ENCODE results near the gene TMEM53.

TMEM53 gene

DNA sequence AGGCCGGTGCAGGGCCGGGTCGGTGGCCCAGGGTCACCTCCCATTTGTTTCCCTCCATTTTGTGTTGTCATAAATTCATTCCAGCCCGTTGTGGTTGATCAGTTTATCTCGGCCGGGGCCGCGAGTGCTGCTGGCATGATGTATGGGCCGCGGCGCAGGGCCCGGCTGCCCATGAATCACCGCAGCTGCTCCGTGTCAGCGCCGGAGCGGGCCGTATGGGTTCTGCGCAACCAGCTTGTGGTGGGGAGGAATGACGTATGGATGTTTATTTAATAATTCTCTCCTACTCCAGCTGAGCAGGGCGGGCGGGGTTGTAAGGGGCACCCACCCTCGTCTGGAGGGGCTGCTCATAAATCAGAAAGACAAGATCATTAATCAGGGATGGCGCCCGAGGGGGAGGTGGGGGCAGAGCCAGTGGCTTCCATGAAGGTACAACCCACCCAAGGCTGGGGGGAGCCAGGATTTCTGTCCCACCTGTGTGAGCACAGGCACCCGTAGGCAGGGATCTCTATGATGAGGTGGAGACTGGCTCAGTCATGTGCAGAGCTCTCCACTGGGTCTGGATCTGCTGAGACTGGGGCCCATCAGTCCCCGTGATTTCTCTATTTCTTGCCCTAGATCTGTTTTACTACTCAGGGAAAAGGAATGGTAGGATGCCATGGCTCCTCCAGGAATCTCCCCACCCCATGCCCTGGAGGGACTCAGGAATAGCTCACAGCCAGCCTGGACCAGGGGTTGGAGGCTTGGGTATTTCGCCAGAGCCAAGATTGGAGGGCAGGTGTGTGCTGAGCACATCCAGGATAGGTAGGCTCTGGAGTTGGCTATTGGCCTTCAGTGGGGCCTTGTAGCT, 27.8 kb downstream of the TMEM53 start:
- no peak for DNase-seq

DNA sequence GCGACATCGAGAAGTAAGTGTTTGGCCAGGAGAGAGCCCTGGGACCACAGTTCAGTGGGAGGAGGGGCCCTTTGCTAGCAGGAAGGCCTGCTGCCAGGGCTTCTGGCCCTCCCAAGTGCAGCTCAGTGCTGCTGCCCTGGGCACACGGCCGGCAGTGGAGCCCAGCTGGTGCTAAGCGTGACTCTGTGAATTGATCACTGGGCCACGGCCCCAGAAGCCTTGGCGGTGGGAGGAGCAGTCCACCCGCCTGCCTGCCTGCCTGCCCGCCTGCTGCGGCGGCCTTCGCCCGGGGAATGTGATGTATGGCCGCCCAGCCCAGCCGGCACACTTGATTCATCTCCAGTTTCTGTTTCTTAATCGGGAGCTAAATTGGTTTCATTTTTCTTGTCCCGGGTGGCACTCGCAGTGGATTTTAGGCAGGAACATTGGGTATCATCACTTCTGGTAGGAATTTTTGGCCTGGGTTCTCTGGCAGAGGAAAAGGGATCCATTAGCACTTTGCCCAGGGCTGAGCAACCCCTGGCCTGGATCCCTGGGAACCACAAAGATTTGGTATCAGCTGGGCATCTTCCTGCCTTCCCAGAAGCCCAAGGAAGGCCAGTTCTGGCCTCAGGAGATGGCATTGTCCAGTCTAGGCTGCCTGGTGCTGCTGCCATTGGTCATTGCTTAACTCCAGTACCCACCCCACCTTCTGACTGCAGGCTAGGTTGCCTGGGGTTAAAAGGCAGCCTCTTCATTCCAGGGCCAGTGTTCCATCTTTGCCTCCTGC, 28.6 kb downstream of the TMEM53 start:
- no peak for DNase-seq

DNA sequence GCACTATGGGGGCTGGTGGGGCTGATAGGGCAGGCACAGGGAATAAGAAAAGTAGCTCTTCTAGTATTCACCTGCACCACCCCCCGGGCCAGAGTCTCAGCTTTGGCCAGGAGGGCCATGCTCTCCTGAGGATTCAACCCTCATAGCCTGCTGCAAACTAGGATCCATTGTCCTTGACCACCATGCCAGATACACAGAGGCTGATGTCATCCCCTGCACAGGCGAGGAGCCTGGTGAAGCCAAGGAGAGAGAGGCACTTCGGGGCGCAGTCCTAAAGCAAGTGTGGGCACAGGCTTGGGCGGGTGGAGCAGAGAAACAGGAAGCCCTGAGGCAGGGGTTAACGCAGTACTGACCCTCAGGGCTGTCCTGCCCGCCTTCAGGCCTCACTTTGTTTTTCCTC, 29.5 kb downstream of the TMEM53 start:
- no peak for DNase-seq

DNA sequence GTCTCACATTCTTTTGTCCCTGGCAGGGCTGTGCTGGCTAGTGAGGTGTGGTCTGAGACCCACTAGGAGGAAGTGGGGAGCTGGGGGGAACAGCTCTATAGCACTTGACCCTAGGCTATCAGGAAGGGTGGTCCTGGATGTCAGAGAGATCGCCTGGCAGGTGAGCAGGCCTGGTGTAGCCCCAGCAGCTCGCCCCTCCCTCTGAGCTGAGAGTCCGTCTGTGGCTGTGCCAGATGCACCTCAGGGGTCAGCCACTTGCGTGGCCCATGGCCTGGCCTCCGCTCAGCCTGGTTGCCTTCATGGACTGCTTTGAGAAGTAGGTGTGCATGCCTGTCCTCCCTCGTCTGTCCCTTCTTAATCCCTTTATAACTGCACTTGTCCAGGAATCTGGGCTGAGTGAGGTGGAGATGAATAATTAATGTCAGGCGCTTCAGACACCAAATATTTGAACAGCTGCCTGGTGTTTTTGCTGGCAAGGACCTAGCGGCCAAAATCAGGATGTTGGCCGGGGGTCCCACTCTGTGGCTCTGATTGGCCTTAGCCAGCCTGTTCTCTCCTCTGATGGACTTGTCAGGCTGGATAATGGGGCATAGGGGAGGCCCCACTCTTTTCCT, 30.5 kb downstream of the TMEM53 start:
- DNase-seq, result no peak

DNA sequence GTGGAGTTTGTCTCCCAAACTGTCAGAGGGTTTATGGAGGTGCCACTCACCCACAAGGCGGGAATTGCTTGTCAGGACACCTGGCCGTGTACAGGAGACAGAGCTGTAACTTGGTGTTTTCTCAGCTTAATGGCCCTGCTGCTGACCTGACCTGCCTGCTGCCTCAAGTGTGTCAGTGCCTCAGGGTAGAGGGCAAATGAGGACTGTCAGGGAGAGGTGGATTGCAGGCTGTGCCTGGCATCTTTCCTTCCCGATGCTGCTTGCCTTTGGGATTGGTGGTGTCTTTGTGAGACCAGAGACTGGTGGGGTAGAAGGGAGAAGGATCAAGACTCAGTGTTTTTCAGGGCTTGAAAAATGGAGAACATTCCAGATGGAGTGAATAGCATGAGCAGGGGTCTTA, 31.4 kb downstream of the TMEM53 start:
- DNase-seq, result no peak

DNA sequence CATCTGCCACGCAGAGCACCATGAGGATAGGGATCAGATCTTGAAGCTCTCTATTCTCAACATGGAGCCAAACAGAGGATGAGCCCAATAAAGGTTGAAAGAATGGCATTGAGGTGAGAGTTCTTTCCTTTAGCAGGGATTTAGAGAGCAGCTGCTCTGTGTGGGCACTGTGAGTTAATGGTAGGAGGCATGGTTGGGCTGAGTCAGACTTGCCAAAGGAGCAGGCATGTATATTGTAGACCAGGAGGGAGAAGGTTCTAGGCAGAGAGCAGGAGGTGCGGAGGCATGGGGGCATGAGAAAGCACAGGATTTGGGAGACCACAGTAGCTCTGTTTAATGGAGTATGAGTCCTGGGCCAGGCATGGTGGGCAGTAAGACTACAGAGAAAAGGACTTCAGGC, 32.0 kb downstream of the TMEM53 start:
- no peak for DNase-seq

DNA sequence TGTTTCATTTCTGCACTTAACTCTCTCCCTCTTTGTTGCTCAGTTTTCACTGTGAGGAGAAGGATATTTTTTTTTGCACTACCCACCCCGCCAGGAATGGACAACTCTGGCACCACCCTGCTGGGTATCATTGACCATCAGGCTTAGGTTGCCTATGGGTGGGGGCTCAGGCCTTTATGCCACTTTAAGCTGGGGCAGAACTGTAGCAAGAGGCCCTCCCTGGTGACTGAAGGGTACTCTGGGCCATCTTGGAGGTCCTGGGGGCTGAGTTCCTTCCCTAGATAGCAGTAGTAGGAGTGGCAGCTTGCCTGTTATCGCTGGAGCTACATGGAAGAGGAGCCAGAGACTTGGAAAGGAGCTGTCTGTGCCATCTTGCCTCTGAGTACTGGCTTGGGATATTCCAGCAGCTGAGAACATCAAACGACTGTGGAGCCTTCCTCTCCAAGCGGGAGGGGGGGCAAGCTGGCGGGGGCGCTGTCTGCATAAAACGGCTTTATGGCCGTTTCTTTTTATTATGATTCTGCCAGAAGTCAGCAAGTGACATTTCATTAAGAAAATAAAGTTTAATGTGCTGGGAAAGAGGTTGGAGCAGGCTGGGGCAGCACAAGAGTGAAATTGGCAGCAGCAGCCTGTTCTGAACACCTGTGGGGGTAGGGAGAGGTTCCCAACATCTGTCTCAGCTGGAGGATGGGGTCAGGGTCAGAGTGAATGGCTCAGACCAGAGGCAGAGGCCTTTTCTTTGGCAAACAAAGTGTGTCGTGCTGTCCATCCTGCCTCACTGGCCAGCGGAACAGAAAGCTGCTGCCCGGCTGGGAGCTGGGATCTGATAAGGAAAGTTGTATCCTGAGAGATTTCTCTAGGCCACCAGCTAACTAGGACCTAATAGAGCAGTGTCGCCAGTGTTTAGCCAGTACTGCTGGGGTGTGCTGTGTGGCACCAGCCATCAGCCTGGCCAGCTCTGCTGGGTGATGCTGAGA, 32.9 kb downstream of the TMEM53 start:
- DNase-seq, result no peak

DNA sequence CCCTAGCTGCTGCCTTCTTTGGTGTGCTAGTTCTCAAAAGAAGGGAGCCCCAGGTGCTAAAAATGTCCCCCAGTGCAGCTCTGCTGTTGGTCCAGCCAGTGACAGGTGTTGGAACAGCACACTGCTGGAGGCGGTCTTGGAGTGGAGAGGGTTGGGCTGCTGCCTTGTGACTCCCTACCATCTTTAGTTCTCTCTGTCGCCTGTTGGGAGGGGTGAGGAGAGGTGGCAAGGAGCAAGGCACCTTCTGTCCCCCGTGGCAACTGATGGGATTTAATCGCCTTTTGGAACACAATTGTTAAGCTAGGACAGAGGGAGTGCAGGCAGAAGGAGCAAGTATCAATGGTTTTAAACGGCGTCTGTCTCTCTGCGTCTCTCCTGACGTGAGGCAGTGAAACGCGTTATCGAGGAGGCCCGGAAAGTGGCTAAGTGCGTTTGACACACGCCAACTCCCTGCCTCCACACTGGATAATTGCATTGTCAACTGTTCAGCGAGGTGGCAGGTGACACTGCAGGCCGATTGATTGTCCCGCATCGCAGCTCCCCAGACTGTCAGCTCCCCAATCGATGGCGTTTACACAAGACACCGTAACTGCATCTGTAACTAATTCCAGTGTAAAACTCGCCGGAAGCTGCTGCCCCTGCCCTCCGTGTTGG, 34.0 kb downstream of the TMEM53 start:
- no peak for DNase-seq

DNA sequence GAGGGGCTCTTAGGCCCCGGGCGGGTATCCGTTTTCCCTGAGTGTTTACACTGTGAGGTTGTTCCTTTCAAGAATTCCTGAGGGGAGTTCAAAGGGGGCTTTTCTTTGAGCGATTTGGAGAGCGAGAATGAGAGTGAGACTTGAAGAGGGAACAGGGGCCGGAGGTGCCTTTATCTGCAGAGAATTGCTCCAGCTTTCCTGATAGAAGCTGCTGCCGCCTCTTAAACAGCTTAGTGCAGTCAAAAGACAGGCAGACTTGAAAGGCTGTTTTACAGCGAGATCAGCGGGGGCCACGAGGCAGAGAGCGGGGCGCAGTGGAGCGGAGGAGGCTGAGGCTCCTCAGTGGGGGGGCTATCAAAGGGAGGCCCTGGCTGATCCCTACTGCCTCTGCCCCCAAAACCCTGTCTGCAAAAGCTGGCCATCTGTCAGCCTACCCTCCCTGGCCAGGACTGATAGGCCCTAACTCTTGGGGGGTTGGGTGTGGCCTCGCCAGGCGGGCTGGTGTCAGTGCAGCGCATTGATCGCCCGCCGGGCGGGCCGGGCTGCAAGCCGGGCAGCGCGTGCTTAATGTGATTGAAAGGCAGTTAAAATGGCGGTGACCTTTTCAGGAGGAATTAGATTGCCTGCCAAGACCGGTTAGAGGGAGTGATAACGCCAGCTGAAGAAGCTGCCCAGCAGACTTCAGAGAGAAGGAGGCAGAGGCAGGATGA, 36.4 kb downstream of the TMEM53 start:
- DNase-seq, result no peak

DNA sequence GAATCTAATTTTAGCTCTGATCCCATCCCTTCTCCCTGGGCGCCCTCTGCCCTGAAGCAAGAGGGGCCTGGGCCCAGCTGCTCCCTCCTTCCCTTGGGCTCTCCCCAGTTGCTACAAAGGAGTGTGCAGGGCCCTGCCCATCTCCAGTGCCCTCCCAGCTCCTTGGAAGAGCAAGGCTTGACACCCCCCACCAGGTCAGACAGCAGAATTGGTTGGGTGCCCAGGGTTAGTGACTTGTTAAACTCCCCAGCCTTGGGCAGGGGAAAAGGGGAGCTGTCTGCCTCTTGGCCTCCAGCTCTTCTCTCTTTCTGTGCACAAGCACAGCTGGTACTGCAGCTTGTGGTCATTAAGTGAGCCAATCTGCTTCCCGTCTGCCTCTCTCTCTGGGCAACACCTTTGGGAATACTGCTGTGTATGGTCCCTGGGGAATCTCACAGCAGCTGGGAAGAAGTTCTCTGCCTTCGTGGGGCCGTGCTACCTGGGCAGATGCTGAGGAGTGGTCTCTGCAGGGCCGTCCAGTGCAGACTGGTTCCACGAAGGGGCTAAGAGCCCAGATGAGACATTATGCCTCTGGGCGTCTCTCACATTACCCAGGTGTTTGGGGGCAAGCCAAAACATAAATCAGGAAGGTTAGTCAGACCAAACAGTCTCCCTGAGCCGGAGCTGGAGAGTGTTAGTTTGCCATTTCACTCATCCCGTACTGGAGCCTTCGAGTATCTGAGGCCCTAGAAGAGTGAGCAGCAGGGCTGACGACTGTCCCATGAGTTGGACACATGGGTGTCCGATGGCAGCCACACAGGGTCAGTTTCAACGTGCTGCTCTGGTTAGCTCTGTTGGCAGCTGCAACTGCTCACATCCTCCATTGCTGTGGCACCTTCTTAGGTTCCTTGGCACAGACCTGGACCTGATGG, 37.3 kb downstream of the TMEM53 start:
- DNase-seq, result no peak

DNA sequence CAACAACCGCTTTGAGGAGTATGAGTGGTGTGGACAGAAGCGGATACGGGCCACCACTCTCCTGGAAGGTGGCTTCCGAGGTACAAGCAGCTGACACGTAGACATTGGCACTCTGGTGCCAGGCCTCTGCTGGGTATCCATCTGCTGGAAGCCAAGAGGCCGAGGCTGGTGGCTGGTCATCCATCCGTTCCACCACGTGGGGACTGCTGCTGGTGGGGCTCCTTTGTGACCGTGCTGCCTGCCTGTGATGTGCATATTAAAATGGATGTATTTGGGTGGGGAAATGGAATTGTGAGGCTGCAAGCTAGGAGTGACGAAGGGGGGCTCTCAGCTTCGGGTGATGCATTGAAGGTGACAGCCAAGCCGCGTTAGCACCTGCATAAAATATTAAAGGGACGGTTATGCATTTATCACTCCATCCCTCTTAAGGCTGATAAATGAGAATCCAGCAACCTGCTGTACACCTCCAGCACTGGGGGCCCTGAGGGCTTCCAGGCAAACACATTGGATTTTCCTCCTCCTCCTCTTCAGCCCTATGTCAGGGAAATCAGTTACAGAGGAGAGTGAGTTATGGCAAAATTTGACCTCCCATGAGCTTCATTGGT, 38.1 kb downstream of the TMEM53 start:
- DNase-seq, result no peak

DNA sequence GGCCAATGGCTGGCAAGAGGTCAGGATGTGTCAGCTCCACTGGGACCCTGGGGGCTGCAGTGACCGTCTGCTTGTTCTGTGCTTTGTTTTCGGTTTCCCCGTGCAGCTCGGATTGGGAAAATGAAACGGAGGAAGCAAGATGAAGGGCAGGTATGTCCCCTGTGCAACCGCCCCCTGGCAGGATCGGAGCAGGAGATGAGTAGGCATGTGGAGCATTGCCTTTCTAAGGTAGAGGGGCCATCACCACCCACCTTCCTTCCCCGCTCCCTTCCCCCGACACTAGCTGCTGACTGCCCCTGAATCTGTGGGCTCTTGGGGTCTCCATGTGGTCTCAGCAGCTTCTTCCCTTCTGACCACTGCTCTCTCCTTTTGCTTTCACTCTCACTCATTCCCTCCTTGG, 38.8 kb downstream of the TMEM53 start:
- DNase-seq, result no peak

DNA sequence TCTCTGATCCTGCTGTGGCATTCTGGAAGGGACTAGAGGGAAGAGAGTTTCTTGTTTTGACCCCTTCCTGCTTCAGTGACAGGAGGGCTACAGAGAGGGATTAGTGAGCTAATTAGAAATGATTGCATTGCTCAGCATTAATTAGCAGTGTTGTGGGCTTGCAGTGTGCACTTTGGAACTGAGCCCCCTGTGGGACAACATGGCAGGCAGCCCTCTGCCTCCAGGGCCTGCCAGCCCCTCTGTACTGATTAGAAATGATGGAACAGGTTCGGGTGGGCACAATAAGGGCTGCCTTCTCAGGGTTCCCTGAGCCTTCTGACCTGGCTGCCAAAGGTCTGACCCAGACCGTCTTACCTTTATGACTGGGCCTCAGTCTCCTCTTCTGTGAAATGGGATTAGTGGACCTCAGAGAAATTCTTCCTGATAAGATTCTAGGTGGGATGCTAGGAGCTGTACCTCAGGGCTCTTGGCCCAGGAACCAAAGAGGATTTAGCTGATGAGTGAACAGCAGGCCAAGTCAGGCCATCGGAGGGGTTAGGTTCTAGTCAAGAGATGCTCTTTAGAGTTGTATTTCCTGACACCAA, 39.6 kb downstream of the TMEM53 start:
- DNase-seq, result no peak

DNA sequence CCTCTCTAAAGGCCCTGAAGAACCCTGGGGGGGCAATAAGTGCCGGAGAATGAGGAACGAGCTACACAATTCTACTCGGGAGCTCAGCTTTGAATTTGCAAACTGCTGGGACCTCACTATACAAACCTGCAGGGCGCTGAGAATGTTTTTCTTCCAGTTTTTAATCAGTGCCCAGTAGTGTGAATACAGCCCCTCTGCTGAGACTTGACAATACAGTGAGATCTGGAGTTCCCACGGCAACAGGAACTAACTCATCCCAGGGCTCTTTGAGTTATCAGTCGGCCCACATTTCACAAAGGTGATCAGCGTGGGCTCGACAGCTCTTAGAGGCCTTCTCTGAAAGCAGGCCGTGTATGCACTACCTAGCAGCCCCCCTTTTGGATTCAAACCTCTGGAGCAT, 41.7 kb downstream of the TMEM53 start:
- no peak for DNase-seq

DNA sequence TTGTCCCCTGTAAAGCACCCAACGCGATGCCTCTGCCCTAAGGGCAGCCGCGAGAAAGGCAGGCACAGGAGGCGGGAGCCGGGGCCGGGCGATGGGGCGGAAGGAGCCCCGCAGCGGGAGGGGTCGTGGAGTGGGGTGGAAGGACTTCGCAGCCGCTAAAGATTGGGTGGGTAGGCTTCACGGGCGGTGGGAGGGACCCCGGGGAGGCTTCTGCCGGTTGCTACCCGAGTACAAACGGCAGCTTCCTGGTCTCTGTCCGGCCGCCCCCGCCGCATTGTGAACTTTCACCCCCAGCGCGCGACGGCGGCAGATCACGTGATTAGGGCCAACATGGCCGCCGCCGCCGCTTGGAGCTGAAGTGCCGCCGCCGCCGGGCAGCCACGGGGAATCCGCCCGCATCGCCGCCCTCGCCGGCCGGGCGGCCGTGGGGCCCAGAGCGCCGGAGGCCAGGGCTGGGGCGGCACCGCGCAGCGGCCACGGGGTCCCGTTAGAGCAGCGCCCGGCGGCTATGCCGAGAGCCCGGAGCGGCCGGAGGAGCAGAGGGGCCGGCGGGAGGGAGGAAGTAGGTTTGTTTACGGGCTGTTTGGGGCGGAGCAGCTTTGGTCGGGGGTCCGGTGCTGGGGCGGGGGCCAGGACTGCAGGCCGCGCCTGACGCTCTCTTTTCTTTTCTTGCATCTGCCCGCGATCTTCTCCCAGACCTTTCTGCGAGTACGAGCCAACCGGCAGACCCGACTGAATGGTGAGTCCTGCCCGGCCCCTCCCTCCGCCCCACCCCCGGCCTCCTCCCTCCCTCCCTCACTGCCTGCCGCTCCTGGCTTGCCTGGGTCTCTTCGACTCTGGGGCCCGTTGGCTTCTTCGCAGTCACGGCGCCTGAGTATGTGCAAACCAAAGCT, 42.4 kb downstream of the TMEM53 start:
- peak; percentile 93 for DNase-seq

DNA sequence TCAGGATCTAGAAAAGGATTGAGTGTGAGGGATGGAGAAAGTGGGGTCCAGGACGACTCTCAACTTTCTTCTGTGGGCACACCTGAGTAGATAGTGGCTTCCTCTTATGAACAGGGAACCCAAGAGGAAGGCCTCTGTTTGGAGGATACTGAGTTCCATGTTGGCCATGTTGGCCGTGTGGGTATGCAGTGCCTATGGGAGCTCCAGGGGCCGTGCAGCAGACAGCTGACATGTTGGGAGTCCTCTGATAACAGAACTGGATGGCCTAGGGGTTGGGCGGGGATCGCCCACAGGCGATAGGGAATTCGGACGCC, 43.0 kb downstream of the TMEM53 start:
- no peak for DNase-seq

DNA sequence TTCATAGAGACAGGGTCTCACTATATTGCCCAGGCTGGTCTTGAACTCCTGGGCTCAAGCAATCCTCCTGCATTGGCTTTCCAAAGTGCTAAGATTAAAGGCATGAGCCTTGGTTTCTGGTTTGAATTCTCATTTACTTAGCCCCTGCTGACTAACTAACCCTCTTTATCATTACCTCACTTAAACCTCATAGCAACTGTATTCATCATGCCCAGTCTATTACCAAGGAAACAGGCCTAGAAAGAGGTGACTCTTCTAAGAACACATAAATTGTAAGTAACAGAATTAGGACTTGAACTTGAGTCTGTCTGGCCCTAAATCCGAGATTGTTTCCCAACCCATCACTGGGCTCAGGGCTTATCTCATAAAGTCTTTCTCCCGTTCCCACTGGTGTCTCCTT, 44.2 kb downstream of the TMEM53 start:
- DNase-seq, result no peak

DNA sequence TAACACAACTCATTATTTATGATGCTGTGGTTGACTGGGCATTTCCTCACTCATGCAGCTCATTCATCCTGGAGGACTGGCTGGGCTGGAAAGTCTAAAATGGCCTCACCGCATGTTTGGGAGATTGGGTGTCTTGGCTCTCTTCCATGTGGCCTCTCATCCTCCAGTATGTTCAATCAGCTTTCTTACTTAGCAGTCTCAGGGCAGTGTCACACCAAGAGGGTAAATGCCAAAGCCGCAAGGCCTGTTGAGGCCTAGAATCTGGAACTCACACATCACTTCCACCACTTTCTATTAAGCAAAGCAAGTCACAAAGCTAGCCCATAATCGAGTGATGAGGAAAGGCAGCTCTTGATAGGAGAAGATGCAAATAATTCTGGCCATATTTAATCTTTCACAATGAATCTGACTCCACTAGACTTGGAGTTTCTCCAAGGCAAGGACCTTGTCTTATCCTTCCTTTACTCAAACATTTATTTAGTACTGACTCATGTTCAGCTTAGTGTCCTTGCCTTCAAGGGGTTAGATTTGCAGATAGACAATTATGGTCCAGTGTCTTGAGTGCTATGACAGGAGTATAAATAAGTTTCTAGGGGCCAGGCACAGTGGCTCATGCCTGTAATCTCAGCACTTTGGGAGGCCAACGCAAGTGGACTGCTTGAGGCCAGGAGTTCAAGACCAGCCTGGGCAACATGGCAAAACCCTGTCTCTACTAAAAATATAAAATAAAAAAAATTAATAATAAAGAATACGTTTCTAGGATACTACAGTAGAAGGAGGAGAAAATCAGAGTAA, 45.1 kb downstream of the TMEM53 start:
- no peak for DNase-seq
